GM12892 (cell line): ENCODE measurements around the gene SORCS3.
A peak's percentile ranks its signal among the peaks of the same experiment; 100 is the strongest.

Experiments used
- DNase-seq: peaks from one replicate; pipeline ENCODE4 v3.0.0; 2011; ENCODE audit not compliant: insufficient read length
- FAIRE-seq: peaks from 2 replicates; lab custom pipeline; 2011; peaks lifted over from hg19 to GRCh38; lab: Jason Lieb, UNC
- POLR2A ChIP-seq: IDR thresholded peaks from 2 replicates; pipeline ENCODE4 v1.6.1; 2011; ENCODE audit warnings: low read depth, low read length, control low read depth
- POLR2AphosphoS5 ChIP-seq: IDR thresholded peaks from 2 replicates; pipeline ENCODE4 v1.6.1; 2011; ENCODE audit warnings: low read depth, low read length, control low read depth
- TAF1 ChIP-seq: IDR thresholded peaks from 2 replicates; pipeline ENCODE4 v1.6.1; 2011; ENCODE audit warnings: low read depth, mild to moderate bottlenecking, control low read depth, low read length, borderline replicate concordance

Gene SORCS3

DNA sequence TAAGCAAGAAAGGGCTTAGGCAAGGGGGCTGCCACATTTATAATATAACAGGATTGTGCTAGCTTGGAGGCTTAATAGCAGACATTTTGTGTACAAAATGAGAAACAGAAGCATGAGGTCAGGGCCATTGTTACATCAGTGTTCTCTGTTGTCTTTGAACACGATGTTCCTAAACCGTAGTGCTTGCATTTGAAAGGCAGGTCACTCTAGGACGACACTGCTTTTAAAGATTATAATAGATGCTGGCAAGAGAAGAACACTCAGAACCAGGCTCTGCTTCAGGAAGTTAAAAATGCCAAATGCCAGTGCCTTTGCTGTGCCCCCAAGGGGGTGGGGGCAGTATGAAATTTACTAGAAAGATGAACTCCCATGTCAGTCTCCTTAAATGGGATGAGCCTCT is 91.1 kb downstream of the SORCS3 start:
- no peak for DNase-seq
- no peak for FAIRE-seq

DNA sequence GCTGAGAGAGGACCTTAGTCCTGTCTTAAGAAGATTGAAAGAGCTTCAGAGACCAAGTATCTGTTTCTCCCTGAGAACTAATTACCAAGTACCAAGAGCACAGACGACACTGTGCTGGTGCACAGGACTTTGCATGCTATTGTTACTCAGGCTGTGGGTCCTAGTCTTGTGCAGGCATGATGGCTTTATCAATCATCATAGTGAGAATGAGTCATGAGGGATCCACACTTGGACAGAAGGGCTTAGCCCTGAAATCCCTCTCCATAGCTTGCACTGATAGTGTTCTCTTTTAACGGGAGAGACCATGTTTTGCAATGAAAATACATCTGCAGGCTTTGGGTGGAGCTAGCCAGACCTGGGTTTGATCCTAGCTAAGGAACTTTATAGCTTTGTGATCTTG is 93.3 kb downstream of the SORCS3 start:
- FAIRE-seq, result no peak
- DNase-seq, result no peak
- TF ChIP-seq POLR2AphosphoS5 (no peak), TAF1 (no peak)

More for the DNA sequence above, 91.1 kb downstream of the SORCS3 start:
- TF ChIP-seq POLR2AphosphoS5, result no peak
- TF ChIP-seq POLR2A, result no peak
- TF ChIP-seq TAF1, result no peak

DNA sequence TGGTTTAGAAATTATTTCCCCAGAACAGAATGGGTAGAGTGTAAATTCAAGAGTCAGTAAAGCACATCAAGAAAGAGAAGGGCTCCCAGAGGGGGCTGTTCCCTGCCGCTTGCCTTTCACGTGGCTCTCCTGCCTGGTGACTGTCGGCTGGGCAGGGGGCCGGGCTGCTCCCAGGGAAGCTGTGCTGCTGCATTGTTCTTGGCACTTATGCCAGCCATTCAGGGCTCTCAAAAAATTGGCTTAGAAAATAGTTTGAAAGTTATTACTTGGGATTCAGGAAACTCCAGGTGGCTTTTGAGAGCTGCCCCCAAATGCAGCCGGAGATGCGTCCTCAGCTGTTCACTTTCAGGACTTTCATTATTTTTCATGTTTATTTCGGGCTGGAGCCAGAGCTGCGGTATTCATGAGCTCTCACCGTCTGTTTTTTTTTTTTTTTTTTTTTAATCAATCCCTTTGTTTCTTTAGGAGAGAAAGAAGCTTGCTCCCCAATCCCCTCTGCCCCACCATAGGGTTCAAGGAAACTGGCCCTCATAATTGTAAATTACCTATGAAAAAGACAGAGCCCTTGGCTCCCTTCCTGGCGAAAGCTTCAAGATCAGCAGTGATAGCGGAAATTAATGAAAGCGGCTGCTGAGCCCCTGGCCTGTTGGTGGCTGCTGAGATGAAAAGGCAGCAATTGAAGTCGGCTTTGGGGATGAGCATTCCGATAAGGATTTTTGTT is 94.1 kb downstream of the SORCS3 start:
- FAIRE-seq (no peak), DNase-seq (no peak)
- TF ChIP-seq TAF1 (no peak), POLR2A (no peak), POLR2AphosphoS5 (no peak)

DNA sequence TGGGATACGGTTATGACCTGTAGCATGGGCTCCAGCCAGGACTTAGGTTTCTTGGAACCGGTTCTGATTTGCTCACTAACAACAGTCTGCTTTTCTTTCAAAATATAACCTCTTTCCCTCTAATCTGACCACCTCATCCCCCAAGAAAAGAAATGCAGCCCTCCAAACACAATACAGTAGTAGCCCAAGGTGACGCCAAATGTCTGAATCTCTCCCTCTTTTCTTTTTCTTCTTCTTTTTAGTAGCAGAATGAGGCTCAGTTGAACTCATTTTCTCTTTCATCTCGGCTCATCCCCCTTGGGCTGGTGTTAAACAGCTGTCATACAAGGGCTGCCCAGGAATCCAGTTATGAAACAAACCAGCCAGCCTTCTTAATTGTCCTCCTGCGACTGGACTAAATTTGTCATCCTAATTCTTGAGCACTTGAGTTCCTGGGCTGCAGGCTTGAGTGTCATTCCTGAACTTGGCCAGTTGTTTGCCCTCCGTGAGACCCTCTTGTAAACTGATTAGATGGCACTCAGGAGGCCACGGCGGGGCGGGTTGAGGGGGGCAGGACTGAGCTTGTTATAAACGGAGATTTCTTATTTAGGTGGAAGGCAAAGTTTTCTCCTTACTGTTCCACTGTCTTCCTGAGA is 94.8 kb downstream of the SORCS3 start:
- FAIRE-seq (no peak), DNase-seq (no peak)
- no peak for TF ChIP-seq POLR2A

DNA sequence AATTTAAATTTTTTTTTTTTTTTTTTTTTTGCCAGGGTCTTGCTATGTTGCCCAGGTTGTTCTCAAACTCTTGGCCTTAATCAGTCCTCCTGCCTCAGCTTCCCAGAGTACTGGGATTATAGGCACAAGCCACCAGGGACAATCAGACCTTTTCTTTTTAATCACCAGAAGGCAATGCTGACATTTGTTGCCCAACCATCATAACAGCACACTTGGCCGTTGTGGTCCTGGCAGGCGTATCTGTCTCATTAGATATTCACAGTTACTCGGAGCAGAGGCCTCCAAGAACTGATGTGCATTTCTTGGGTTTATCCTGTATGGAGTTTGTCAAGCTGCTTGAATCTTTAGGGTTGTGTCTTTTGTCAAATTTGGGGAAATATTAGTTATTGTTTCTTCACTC is 100.0 kb downstream of the SORCS3 start:
- TF ChIP-seq POLR2AphosphoS5, result no peak
- FAIRE-seq, result no peak

DNA sequence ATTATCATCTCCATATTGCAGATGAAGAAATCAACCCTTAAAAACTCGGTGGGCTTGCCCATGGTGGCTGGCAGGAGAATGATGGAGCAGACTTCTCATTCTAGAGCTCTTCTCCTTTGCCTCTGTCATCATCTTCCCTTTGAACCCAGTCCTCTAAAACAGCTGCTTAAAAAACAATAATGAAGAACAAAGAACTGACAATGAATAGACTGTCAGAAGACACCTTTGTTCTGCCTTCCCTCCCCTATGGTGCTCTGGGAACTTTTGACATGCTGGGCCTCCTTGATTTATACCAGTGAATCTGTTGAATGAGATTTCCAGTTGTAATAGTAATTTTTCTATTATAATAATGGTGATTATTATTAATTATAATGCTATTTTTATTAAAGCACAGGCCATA is 103.0 kb downstream of the SORCS3 start:
- TF ChIP-seq POLR2A (no peak), TAF1 (no peak), POLR2AphosphoS5 (no peak)
- FAIRE-seq, result no peak
- DNase-seq, result no peak

More for the DNA sequence above, 100.0 kb downstream of the SORCS3 start:
- DNase-seq, result no peak

DNA sequence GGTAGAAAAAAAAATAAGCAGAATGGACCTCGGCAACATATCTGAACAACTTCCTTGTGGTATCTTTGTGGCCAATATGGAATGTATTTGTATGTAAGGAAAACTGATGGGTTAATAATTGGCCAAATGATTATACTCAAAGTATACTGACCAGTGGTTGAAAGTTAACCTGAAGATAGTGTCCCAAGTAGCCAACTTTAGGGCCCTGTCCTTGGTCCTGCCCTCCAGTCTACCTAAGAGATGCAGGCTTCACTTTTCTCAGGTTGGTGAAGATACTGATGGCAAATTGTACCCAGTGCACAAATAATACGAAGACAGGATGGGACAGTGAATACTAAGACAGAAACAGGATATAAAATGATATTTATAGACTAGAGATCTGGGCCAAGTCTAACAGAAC is 109.2 kb downstream of the SORCS3 start:
- no peak for DNase-seq
- TF ChIP-seq TAF1 (no peak), POLR2AphosphoS5 (no peak), POLR2A (no peak)
- no peak for FAIRE-seq

DNA sequence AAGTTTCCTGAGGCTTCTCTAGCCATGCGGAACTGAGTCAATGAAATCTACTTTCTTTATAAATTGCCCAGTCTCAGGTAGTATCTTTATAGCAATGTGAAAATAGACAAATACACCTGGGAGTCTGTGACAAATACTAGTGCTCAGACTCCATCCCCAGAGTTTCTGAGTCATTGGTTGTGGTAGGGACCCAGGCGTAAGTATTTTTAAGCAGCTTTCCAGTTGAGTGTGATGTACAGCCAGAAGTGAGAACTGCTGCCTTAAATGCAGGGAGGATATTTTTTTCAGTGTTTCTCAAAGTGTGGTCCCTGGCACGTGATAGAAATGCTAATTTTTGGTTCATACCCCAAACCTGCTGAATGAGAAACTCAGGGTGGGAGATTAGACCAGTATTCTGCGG is 121.7 kb downstream of the SORCS3 start:
- FAIRE-seq, result no peak

DNA sequence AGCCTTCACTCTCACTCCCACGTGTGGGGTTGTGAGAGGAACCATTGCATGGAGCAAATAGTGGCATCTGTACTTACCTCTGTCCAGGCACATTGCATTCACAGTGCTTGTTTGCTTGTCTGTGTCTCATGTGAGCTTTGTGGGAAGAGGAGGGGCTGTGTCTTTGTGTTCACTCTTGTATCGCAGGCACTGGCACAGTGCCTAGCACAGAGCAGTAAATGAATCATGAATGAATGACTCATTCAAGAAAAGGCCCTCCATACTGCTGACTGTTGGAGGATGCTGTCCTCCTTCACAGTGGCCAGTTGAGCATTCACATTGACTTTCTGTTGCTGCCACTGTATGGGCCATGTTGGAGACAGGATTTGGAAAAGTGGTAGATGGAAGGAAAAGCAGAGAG is 125.3 kb downstream of the SORCS3 start:
- peak; percentile 74 for FAIRE-seq
- TF ChIP-seq POLR2AphosphoS5 (no peak), POLR2A (no peak), TAF1 (no peak)
- DNase-seq, result no peak

More for the DNA sequence above, 121.7 kb downstream of the SORCS3 start:
- TF ChIP-seq POLR2AphosphoS5 (no peak), POLR2A (no peak), TAF1 (no peak)
- no peak for DNase-seq

DNA sequence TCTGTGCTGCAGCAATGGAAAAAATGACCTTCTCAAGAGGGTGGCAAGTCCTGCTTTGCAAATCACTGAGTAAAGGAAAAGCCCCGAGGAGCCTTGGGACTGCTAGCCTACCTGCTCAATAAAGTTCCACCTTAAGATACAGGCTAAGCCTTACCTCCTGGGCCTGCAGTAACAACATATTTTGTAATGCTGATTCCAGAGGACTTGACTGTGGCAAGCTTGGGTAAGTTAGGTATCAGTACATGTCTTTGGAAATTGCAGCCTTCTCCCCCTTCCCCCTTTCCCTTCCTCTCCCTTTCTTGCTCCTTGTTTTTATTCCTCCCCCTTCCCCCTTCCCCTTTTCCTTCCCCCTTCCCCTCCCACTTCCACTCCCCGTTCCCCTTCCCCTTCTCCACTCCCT is 126.2 kb downstream of the SORCS3 start:
- no peak for TF ChIP-seq TAF1
- no peak for TF ChIP-seq POLR2AphosphoS5
- TF ChIP-seq POLR2A, result no peak
- DNase-seq (no peak), FAIRE-seq (no peak)

DNA sequence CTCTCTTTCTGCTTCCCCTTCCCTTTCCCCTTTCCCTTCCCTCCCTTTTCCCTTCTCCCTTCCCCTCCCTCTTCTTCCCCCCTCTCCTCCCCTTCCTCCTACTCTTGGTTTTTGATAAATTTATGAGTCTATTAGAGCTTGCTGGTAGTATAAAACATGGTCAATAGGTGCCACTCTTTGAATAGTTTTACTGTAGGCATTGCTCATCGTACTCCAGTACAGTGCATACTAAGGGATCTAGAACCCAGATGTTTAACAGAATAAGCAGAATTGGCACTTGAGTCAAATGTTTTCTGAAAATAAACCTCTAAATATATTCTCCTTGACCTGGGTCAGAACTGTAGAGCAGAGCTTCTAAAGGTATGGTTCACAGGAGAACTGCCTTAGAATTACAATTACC is 126.7 kb downstream of the SORCS3 start:
- TF ChIP-seq TAF1 (no peak), POLR2AphosphoS5 (no peak), POLR2A (no peak)
- no peak for DNase-seq
- no peak for FAIRE-seq

DNA sequence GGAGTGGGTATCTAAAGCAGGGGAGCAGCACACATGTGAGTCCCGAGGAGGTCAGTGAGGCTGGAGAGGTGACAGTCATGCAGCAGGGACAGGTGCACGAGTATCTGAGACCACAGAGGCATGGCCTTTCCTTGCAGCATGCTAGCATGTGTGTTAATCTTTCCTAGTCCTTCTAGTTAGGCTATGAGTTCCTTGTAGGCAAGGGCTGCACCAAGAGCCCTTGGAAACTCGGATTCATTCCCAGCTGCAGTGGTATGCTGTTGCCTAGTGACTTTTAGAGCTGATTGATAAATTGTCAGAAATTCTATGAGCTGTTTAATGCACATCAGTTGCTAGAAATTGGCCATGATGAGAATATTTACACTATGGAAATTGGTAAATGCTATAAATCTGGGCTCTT is 132.0 kb downstream of the SORCS3 start:
- DNase-seq, result no peak
- no peak for FAIRE-seq
- TF ChIP-seq TAF1 (no peak), POLR2A (no peak), POLR2AphosphoS5 (no peak)
